WTC11 (cell line): ENCODE results near the gene IPCEF1.

Experiments used
- AFF4 ChIP-seq: sonication (generic); formaldehyde crosslinking; IDR thresholded peaks from 2 replicates; pipeline ENCODE4 v1.8.1; 2023; ENCODE audit warnings: mild to moderate bottlenecking, missing genetic modification reagents, borderline replicate concordance
- CTCF ChIP-seq: fragments of 200-600 bp; IDR thresholded peaks from 2 replicates; pipeline ENCODE4 v1.8.0; 2022; ENCODE audit warnings: antibody characterized with exemption
- E2F1 ChIP-seq: sonication (generic); formaldehyde crosslinking; IDR thresholded peaks from 2 replicates; pipeline ENCODE4 v1.8.0; 2022; ENCODE audit warnings: mild to moderate bottlenecking, missing genetic modification reagents
- E2F4 ChIP-seq: sonication (generic); formaldehyde crosslinking; IDR thresholded peaks from 2 replicates; pipeline ENCODE4 v1.8.1; 2022; ENCODE audit warnings: low read depth, mild to moderate bottlenecking, moderate library complexity, missing genetic modification reagents, borderline replicate concordance
- FOXJ3 ChIP-seq: sonication (generic); formaldehyde crosslinking; IDR thresholded peaks from 2 replicates; pipeline ENCODE4 v1.9.0; 2021; ENCODE audit warnings: missing genetic modification reagents, mild to moderate bottlenecking, borderline replicate concordance
- ZNF232 ChIP-seq: sonication (generic); formaldehyde crosslinking; IDR thresholded peaks from 2 replicates; pipeline ENCODE4 v1.8.0; 2022; ENCODE audit warnings: mild to moderate bottlenecking, missing genetic modification reagents
- TF ChIP-seq, protein P1 (sequence below): sonication (generic); formaldehyde crosslinking; IDR thresholded peaks from 2 replicates; pipeline ENCODE4 v1.8.1; 2023; ENCODE audit warnings: mild to moderate bottlenecking, moderate library complexity, missing genetic modification reagents

DNA sequence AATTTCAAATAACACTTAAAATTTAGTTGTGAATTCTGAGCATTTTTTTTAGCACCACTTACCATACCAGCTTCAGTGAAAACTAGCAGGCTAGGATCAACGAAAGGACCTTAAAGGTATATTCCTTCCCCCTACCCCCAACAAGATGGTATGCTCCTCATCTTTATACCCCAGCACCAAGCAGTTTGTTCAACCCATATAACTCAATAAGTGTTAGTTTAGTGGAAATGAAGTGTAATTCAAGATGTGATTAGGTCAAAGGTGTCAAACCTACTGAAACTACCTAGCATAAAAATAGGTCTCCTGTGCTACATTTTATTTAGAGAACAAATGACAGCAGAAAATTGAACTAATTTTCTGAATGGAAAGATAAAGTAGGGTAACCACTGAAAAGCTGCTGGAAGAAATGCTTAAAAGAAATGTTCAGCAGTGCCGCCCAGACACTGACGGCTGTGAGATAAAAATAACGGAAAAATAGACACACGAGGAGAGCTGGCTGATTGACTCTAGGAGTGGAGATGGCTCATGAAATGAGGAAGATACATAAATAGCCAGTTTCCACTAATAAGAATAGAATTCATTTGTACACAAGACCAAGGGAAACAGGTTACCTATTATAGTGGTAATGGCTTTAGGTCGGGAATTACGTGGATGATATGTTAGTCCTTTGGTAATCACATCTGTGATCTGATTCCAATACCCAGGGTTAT is 94.8 kb downstream of the IPCEF1 start:
- TF ChIP-seq E2F4 (CRISPR knock-in tag) (no peak), AFF4 (CRISPR knock-in tag) (no peak), CTCF (no peak), ZNF232 (CRISPR knock-in tag) (no peak), E2F1 (CRISPR knock-in tag) (no peak), FOXJ3 (CRISPR knock-in tag) (no peak)
- TF ChIP-seq, protein P1, sequence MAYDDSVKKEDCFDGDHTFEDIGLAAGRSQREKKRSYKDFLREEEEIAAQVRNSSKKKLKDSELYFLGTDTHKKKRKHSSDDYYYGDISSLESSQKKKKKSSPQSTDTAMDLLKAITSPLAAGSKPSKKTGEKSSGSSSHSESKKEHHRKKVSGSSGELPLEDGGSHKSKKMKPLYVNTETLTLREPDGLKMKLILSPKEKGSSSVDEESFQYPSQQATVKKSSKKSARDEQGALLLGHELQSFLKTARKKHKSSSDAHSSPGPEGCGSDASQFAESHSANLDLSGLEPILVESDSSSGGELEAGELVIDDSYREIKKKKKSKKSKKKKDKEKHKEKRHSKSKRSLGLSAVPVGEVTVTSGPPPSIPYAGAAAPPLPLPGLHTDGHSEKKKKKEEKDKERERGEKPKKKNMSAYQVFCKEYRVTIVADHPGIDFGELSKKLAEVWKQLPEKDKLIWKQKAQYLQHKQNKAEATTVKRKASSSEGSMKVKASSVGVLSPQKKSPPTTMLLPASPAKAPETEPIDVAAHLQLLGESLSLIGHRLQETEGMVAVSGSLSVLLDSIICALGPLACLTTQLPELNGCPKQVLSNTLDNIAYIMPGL (CRISPR knock-in tag): no peak
